ENCODE data around the gene CYP2C8. TPM values are rescaled to one million over a fixed set of nuclear protein-coding genes. Genes with fewer than 3 reads are reported as not detected.

The CYP2C8 gene
- total and polyA plus RNA-seq, 2 experiments from 2014 or later, result 1.2 to 4.1 TPM

- no peaks in the 10 kb centered on the region for H3K27me3 Mint-ChIP-seq (ENCODE audit: insufficient read depth, low read depth, poor library complexity)
- ATAC-seq (no peak), DNase-seq (ENCODE audit: low spot score) (no peak)
- H3K79me2 ChIP-seq (replicated peaks; ENCODE audit: insufficient read depth), result no peaks in the 10 kb centered on the region
- no peak overlapping the region for H2AFZ ChIP-seq
- H3K4me1 Mint-ChIP-seq, result peaks cover 10% of the 10 kb centered on the region
- no peaks in the 10 kb centered on the region for H3F3A ChIP-seq (replicated peaks; ENCODE audit: low read depth)
- H3K4me1 ChIP-seq (ENCODE audit: insufficient read depth), result peaks cover 5% of the 10 kb centered on the region
- H3K27ac ChIP-seq (ENCODE audit: low read depth), result no peak overlapping the region
- H3K4me3 ChIP-seq, result no peak overlapping the region
- H4K20me1 ChIP-seq (replicated peaks; ENCODE audit: insufficient read depth), result no peaks in the 10 kb centered on the region
- no peaks in the 10 kb centered on the region; the same call in 2 of the 3 replicates for H3K9me3 Mint-ChIP-seq
- H3K27ac Mint-ChIP-seq, result no peak overlapping the region
- H3K36me3 Mint-ChIP-seq (ENCODE audit: low read depth), result no peaks in the 10 kb centered on the region
- no peaks in the 10 kb centered on the region for H3K27me3 ChIP-seq (ENCODE audit: insufficient read depth)
- no peak for TF ChIP-seq ZNF331 (CRISPR knock-in tag; IDR thresholded peaks at IDR 0.05; ENCODE audit: low read depth)
- no peak for TF ChIP-seq ZNF114 (CRISPR knock-in tag; IDR thresholded peaks at IDR 0.05)
- TF ChIP-seq NANOG (IDR thresholded peaks at IDR 0.05; ENCODE audit: borderline replicate concordance), result no peak
- TF ChIP-seq REST (IDR thresholded peaks at IDR 0.05; ENCODE audit: unreplicated experiment), result no peak
- no peak for TF ChIP-seq STAT1 (IDR thresholded peaks at IDR 0.05; ENCODE audit: unreplicated experiment)
- TF ChIP-seq ZNF462 (CRISPR knock-in tag; IDR thresholded peaks at IDR 0.05), result no peak
- H3K4me3 Mint-ChIP-seq, result no peak overlapping the region
- H3K36me3 ChIP-seq (ENCODE audit: insufficient read depth), result no peaks in the 10 kb centered on the region
- H3K9me2 ChIP-seq (ENCODE audit: insufficient read depth), result no peaks in the 10 kb centered on the region
- H3K4me2 ChIP-seq, result no peak overlapping the region
These were observed 21.1 kb downstream of the CYP2C8 start for GRCh38 chr10:95048206-95048605.
